Measurements from ENCODE around the gene PTPRD.

DNA sequence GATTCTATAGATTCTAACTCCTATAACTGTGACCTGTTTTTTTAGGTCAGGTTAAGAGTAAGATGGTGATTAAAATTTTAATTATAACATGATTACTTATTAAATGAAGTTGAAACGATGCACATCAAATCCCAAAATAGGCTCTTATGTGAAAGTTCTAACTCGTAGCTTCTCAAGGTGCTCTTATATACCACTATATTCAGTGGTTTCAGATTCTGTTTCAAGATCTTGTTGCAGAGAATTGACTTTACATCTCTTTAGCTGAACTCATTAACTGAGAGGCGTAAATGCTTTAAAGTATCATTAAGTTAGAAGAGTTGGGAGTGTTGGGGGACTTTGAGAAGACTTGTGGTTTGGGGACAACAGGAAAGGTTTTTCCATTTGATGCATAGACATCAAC, 1399.8 kb downstream of the PTPRD start:
- TF ChIP-seq, protein P1, sequence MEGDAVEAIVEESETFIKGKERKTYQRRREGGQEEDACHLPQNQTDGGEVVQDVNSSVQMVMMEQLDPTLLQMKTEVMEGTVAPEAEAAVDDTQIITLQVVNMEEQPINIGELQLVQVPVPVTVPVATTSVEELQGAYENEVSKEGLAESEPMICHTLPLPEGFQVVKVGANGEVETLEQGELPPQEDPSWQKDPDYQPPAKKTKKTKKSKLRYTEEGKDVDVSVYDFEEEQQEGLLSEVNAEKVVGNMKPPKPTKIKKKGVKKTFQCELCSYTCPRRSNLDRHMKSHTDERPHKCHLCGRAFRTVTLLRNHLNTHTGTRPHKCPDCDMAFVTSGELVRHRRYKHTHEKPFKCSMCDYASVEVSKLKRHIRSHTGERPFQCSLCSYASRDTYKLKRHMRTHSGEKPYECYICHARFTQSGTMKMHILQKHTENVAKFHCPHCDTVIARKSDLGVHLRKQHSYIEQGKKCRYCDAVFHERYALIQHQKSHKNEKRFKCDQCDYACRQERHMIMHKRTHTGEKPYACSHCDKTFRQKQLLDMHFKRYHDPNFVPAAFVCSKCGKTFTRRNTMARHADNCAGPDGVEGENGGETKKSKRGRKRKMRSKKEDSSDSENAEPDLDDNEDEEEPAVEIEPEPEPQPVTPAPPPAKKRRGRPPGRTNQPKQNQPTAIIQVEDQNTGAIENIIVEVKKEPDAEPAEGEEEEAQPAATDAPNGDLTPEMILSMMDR (IDR thresholded peaks at IDR 0.05 in 4 of 5, conservative IDR thresholded peaks at IDR 0.05 in 1 of 5), result no peak
- no peak for TF ChIP-seq POLR2A (IDR thresholded peaks at IDR 0.05)
